HL-60 (cell line): ENCODE measurements around the gene ARHGAP21.

Experiments used
- DNase-seq, 2 experiments: peaks; one replicate each; pipeline ENCODE4 v3.0.0-alpha.2; 2010 to 2020; ENCODE audit warnings: low read depth in 1 of 2, low spot score in 1 of 2
- H3K27ac ChIP-seq: fragments of 250-450 bp; sonication (Bioruptor Pico); replicated peaks from 2 replicates; pipeline ENCODE4 v1.5.1; 2020; ENCODE audit warnings: mild to moderate bottlenecking, moderate library complexity
- H3K27me3 ChIP-seq: fragments of 250-450 bp; sonication (Bioruptor Pico); 2 replicates; pipeline ENCODE4 v1.5.1; 2021; ENCODE audit warnings: mild to moderate bottlenecking, moderate library complexity; ENCODE audit not compliant: insufficient read depth, poor library complexity, severe bottlenecking
- H3K4me3 ChIP-seq: replicated peaks from 2 replicates; pipeline ENCODE4 v1.5.1; 2011; ENCODE audit warnings: mild to moderate bottlenecking, control low read depth, low read length; ENCODE audit not compliant: insufficient read depth
- GABPA ChIP-seq: IDR thresholded peaks from 2 replicates; pipeline ENCODE4 v1.6.1; 2012; ENCODE audit warnings: low read depth
- POLR2AphosphoS5 ChIP-seq: IDR thresholded peaks from 2 replicates; pipeline ENCODE4 v1.6.1; 2012; ENCODE audit warnings: low read depth
- SPI1 ChIP-seq: IDR thresholded peaks from 2 replicates; pipeline ENCODE4 v1.6.1; 2012; ENCODE audit warnings: low read depth, mild to moderate bottlenecking, borderline replicate concordance
- TF ChIP-seq, protein P1 (sequence below): IDR thresholded peaks from 2 replicates; pipeline ENCODE4 v1.6.1; 2012; ENCODE audit warnings: low read depth; ENCODE audit not compliant: insufficient replicate concordance
- TF ChIP-seq, protein P2 (sequence below): IDR thresholded peaks from one replicate; pipeline ENCODE4 v1.5.1; 2011; ENCODE audit warnings: low read length, control low read depth, inconsistent platforms; ENCODE audit not compliant: insufficient read depth

Gene ARHGAP21

DNA sequence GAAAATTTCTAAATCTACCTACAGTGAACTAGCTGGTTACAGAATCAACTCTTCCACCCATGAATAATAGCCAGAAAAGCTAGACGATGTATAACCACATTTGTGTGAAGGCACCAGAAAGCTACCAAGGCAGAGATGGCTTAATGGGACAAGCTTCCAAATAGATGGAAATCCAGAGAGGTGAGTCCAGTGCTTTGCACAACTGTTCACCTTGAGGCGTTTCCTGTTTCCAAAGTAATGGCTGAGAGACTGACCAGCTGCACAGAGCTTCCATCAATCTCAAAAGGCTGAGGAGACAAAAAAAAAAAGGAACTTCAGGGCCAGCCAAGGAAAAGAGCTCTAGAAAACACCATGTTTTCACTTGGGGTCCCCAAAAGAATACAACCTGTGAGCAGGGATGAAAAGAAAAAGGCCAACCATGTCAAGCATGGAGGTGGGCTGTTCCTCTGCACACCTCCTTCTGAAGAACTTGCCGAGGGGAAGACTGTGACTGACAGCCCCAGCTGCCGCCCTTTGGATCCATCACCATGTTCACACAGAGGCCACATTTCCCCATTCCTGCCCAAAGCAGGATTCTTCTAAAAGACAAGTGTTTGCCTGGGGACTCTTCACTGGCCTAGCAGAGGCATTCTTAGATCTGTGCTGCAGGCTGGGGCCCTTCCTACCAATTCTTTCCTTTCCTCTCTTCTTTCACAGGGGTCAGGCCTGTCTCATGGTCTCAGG is 72.9 kb downstream of the ARHGAP21 start:
- no peak overlapping the region for H3K27ac ChIP-seq
- DNase-seq = no peak
- TF ChIP-seq, protein P1, sequence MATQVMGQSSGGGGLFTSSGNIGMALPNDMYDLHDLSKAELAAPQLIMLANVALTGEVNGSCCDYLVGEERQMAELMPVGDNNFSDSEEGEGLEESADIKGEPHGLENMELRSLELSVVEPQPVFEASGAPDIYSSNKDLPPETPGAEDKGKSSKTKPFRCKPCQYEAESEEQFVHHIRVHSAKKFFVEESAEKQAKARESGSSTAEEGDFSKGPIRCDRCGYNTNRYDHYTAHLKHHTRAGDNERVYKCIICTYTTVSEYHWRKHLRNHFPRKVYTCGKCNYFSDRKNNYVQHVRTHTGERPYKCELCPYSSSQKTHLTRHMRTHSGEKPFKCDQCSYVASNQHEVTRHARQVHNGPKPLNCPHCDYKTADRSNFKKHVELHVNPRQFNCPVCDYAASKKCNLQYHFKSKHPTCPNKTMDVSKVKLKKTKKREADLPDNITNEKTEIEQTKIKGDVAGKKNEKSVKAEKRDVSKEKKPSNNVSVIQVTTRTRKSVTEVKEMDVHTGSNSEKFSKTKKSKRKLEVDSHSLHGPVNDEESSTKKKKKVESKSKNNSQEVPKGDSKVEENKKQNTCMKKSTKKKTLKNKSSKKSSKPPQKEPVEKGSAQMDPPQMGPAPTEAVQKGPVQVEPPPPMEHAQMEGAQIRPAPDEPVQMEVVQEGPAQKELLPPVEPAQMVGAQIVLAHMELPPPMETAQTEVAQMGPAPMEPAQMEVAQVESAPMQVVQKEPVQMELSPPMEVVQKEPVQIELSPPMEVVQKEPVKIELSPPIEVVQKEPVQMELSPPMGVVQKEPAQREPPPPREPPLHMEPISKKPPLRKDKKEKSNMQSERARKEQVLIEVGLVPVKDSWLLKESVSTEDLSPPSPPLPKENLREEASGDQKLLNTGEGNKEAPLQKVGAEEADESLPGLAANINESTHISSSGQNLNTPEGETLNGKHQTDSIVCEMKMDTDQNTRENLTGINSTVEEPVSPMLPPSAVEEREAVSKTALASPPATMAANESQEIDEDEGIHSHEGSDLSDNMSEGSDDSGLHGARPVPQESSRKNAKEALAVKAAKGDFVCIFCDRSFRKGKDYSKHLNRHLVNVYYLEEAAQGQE = no peak
- TF ChIP-seq SPI1 = no peak
- TF ChIP-seq POLR2AphosphoS5 = no peak
- TF ChIP-seq, protein P2, sequence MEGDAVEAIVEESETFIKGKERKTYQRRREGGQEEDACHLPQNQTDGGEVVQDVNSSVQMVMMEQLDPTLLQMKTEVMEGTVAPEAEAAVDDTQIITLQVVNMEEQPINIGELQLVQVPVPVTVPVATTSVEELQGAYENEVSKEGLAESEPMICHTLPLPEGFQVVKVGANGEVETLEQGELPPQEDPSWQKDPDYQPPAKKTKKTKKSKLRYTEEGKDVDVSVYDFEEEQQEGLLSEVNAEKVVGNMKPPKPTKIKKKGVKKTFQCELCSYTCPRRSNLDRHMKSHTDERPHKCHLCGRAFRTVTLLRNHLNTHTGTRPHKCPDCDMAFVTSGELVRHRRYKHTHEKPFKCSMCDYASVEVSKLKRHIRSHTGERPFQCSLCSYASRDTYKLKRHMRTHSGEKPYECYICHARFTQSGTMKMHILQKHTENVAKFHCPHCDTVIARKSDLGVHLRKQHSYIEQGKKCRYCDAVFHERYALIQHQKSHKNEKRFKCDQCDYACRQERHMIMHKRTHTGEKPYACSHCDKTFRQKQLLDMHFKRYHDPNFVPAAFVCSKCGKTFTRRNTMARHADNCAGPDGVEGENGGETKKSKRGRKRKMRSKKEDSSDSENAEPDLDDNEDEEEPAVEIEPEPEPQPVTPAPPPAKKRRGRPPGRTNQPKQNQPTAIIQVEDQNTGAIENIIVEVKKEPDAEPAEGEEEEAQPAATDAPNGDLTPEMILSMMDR = no peak
- TF ChIP-seq GABPA = no peak
- no peaks in the 10 kb centered on the region for H3K27me3 ChIP-seq
- H3K4me3 ChIP-seq = no peak overlapping the region

DNA sequence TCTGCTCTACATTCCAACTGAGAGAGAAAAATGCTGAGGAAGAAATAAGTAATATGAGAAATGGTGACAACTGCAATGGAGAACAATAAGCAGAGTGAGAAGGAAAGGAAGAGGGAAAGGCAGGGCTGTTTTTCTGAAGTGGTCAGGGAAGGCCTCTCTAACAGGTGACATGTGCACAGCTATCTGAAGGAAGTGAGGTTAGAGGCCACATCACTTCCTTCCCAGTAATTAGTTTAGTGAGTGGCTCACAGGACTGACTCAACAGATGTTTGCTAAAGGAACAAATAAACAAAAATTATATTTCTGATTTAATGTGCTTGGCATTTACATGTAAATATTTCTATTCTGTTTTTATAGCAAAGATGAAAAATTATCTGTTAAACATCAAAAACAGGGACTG is 77.9 kb downstream of the ARHGAP21 start:
- Histone ChIP-seq H3K27me3 (no peaks in the 10 kb centered on the region), H3K4me3 (no peak overlapping the region), H3K27ac (no peak overlapping the region)
- no peak for DNase-seq
- TF ChIP-seq, protein P1 = no peak
- TF ChIP-seq SPI1 (no peak), GABPA (no peak)

DNA sequence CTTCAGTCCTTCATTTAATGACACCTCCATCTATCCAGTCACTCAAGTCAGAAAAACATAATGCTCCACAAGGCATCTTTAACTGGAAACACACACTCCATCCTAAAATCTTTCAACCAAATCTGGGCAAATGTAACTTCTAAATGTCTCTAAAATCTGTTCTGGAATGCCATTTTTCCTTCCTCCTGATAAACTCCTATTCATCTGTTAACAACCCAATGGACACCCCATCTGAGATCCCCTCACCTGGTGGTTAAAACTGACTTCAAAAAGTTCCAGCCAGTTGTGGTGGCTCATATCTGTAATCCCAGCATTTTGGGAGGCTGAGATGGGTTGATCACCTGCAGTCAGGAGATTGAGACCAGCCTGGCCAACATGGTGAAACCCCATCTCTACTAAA is 78.7 kb downstream of the ARHGAP21 start:
- TF ChIP-seq, protein P1 = no peak
- TF ChIP-seq GABPA (no peak), SPI1 (no peak), POLR2AphosphoS5 (no peak)
- TF ChIP-seq, protein P2 = no peak
- DNase-seq = no peak
- Histone ChIP-seq H3K4me3 (no peak overlapping the region), H3K27me3 (no peaks in the 10 kb centered on the region), H3K27ac (no peak overlapping the region)
